T-helper 2 cell treated with Interferon-gamma antibody and Interleukin-4, amounts not matched to agents 5 μg/mL and 100 μg/mL, for 36 hours (primary cell): ENCODE data around the gene VARS2.

ENCODE experiments used
- DNase-seq: peaks from one replicate; pipeline ENCODE4 v3.0.0; 2021; ENCODE audit warnings: low spot score
- H3K27ac Mint-ChIP-seq: one replicate; pipeline ENCODE4 v1.8.0; 2021; ENCODE audit warnings: mild to moderate bottlenecking, mixed read lengths
- H3K27me3 Mint-ChIP-seq: one replicate; pipeline ENCODE4 v1.8.0; 2021; ENCODE audit warnings: low read depth, mixed read lengths
- H3K36me3 Mint-ChIP-seq: one replicate; pipeline ENCODE4 v1.8.0; 2021; ENCODE audit warnings: low read depth, mixed read lengths
- H3K4me1 Mint-ChIP-seq: one replicate; pipeline ENCODE4 v1.8.0; 2021; ENCODE audit warnings: low read depth, mixed read lengths
- H3K4me3 Mint-ChIP-seq: one replicate; pipeline ENCODE4 v1.8.0; 2022; ENCODE audit warnings: mild to moderate bottlenecking, moderate library complexity, mixed read lengths
- H3K9me3 Mint-ChIP-seq: one replicate; pipeline ENCODE4 v1.8.0; 2021; ENCODE audit warnings: mixed read lengths

VARS2 gene

GRCh38 chr6:30938730-30939129, 24.7 kb downstream of the VARS2 start:
- no peak overlapping the region for H3K4me3 Mint-ChIP-seq
- no peaks in the 10 kb centered on the region for H3K36me3 Mint-ChIP-seq
- H3K4me1 Mint-ChIP-seq: no peaks in the 10 kb centered on the region
- peaks cover 27% of the 10 kb centered on the region for H3K27me3 Mint-ChIP-seq
- H3K27ac Mint-ChIP-seq: no peak overlapping the region
- DNase-seq: no peak
- H3K9me3 Mint-ChIP-seq: no peaks in the 10 kb centered on the region

- Mint-ChIP-seq H3K36me3 (no peaks in the 10 kb centered on the region), H3K27me3 (peaks cover 31% of the 10 kb centered on the region), H3K4me1 (no peaks in the 10 kb centered on the region), H3K9me3 (no peaks in the 10 kb centered on the region), H3K4me3 (no peak overlapping the region), H3K27ac (no peak overlapping the region)
- DNase-seq: no peak
Measured at GRCh38 chr6:30939473-30939872, 25.4 kb downstream of the VARS2 start.

- Mint-ChIP-seq H3K27ac (no peak within 1 kb of the TSS), H3K36me3 (no peaks in the 10 kb centered on the region), H3K27me3 (peaks cover 30% of the 10 kb centered on the region), H3K4me1 (no peaks in the 10 kb centered on the region), H3K9me3 (no peaks in the 10 kb centered on the region), H3K4me3 (no peak within 1 kb of the TSS)
- DNase-seq: no peak
Measured at GRCh38 chr6:30940361-30940986, 26.4 kb downstream of the VARS2 start, which contains the start of gene MUCL3. Gene MUCL3, plus strand, starts transcription at chr6:30940973. Its CDS starts 27 bp downstream, at chr6:30941000.

GRCh38 chr6:30942338-30943060, 28.5 kb downstream of the VARS2 start:
- H3K36me3 Mint-ChIP-seq: no peaks in the 10 kb centered on the region
- no peaks in the 10 kb centered on the region for H3K9me3 Mint-ChIP-seq
- no peak overlapping the region for H3K4me3 Mint-ChIP-seq
- no peak for DNase-seq
- H3K27ac Mint-ChIP-seq: no peak overlapping the region
- H3K4me1 Mint-ChIP-seq: no peaks in the 10 kb centered on the region
- H3K27me3 Mint-ChIP-seq: peaks cover 43% of the 10 kb centered on the region

GRCh38 chr6:30944051-30944450, 30.0 kb downstream of the VARS2 start:
- H3K27ac Mint-ChIP-seq: no peak overlapping the region
- no peaks in the 10 kb centered on the region for H3K9me3 Mint-ChIP-seq
- H3K4me1 Mint-ChIP-seq: no peaks in the 10 kb centered on the region
- no peak for DNase-seq
- H3K27me3 Mint-ChIP-seq: peaks cover 56% of the 10 kb centered on the region
- no peaks in the 10 kb centered on the region for H3K36me3 Mint-ChIP-seq
- H3K4me3 Mint-ChIP-seq: no peak overlapping the region

GRCh38 chr6:30945281-30945680, 31.2 kb downstream of the VARS2 start:
- H3K27ac Mint-ChIP-seq: no peak overlapping the region
- no peaks in the 10 kb centered on the region for H3K9me3 Mint-ChIP-seq
- peaks cover 65% of the 10 kb centered on the region for H3K27me3 Mint-ChIP-seq
- H3K4me3 Mint-ChIP-seq: no peak overlapping the region
- H3K4me1 Mint-ChIP-seq: no peaks in the 10 kb centered on the region
- H3K36me3 Mint-ChIP-seq: no peaks in the 10 kb centered on the region
- DNase-seq: no peak

GRCh38 chr6:30947231-30947630, 33.2 kb downstream of the VARS2 start:
- H3K9me3 Mint-ChIP-seq: no peaks in the 10 kb centered on the region
- H3K36me3 Mint-ChIP-seq: no peaks in the 10 kb centered on the region
- no peak overlapping the region for H3K27ac Mint-ChIP-seq
- DNase-seq: no peak
- no peak overlapping the region for H3K4me3 Mint-ChIP-seq
- no peaks in the 10 kb centered on the region for H3K4me1 Mint-ChIP-seq
- peaks cover 74% of the 10 kb centered on the region for H3K27me3 Mint-ChIP-seq

GRCh38 chr6:30948811-30949210, 34.8 kb downstream of the VARS2 start:
- no peak for DNase-seq
- Mint-ChIP-seq H3K4me1 (no peaks in the 10 kb centered on the region), H3K36me3 (no peaks in the 10 kb centered on the region), H3K27me3 (peaks cover 73% of the 10 kb centered on the region), H3K27ac (no peak overlapping the region), H3K9me3 (no peaks in the 10 kb centered on the region), H3K4me3 (no peak overlapping the region)

- H3K4me3 Mint-ChIP-seq: no peak overlapping the region
- no peak overlapping the region for H3K27ac Mint-ChIP-seq
- H3K9me3 Mint-ChIP-seq: no peaks in the 10 kb centered on the region
- no peaks in the 10 kb centered on the region for H3K36me3 Mint-ChIP-seq
- H3K4me1 Mint-ChIP-seq: peaks cover 4% of the 10 kb centered on the region
- H3K27me3 Mint-ChIP-seq: peaks cover 83% of the 10 kb centered on the region
- no peak for DNase-seq
Measured at GRCh38 chr6:30951907-30952469, 38.0 kb downstream of the VARS2 start.

GRCh38 chr6:30954631-30955366, 40.8 kb downstream of the VARS2 start:
- Mint-ChIP-seq H3K4me1 (peaks cover 4% of the 10 kb centered on the region), H3K36me3 (no peaks in the 10 kb centered on the region), H3K4me3 (peak overlapping the region; percentile 52), H3K27me3 (peaks cover 84% of the 10 kb centered on the region), H3K27ac (no peak overlapping the region), H3K9me3 (no peaks in the 10 kb centered on the region)
- no peak for DNase-seq

- peak; percentile 25 for DNase-seq
- no peaks in the 10 kb centered on the region for H3K36me3 Mint-ChIP-seq
- peaks cover 4% of the 10 kb centered on the region for H3K4me1 Mint-ChIP-seq
- no peaks in the 10 kb centered on the region for H3K9me3 Mint-ChIP-seq
- H3K4me3 Mint-ChIP-seq: peak overlapping the region; percentile 65
- H3K27me3 Mint-ChIP-seq: peaks cover 81% of the 10 kb centered on the region
- no peak overlapping the region for H3K27ac Mint-ChIP-seq
Measured at GRCh38 chr6:30955367-30956042, 41.5 kb downstream of the VARS2 start.

GRCh38 chr6:30957716-30958115, 43.7 kb downstream of the VARS2 start:
- no peak overlapping the region for H3K27ac Mint-ChIP-seq
- no peak for DNase-seq
- no peaks in the 10 kb centered on the region for H3K36me3 Mint-ChIP-seq
- H3K4me3 Mint-ChIP-seq: no peak overlapping the region
- H3K4me1 Mint-ChIP-seq: peaks cover 4% of the 10 kb centered on the region
- H3K9me3 Mint-ChIP-seq: no peaks in the 10 kb centered on the region
- H3K27me3 Mint-ChIP-seq: peaks cover 68% of the 10 kb centered on the region

GRCh38 chr6:30960907-30961673, 47.1 kb downstream of the VARS2 start:
- Mint-ChIP-seq H3K27me3 (peaks cover 54% of the 10 kb centered on the region), H3K9me3 (no peaks in the 10 kb centered on the region), H3K36me3 (no peaks in the 10 kb centered on the region), H3K4me3 (no peak overlapping the region), H3K4me1 (peaks cover 14% of the 10 kb centered on the region), H3K27ac (no peak overlapping the region)
- no peak for DNase-seq
